ENCODE data around the gene ERP27. TPM values are rescaled to one million over a fixed set of nuclear protein-coding genes. Genes with fewer than 3 reads are reported as not detected.

Gene ERP27
- total RNA-seq, 3 donors from 2014 or later = 0.96 to 8.5 (median 7.8) TPM

DNA sequence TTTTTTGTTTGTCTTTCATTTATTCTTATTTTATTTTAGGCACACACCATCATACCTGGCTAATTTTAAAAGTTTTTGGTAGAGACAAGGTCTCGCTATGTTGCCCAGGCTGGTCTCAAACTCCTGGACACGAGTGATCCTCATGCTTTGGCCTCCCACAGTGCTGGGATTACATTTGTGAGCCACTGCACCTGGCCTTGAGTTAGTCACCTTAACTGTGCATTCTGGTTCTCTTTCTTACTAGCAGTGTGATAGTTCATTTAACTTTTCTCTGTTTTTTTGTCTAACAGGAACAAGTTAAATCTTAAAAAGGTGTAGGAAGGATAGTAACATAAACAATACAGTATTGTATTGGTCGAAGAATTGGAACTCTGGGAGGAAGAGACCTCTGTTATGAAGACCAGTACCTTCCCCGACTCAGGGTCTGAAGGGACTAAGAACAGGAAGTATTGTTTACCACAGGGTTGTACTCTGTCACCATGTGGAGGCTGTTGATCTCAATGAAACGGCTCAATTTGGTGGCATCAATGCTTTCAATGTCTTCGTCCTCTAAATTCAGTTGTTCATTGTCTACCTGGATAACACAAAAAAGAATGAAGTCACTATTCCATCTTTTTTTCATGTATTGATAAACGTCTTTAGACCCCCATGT, 17.7 kb downstream of the ERP27 start:
- DNase-seq (ENCODE audit: low spot score in 2 of 2) = no peak
- Histone ChIP-seq H3K27ac (no peak overlapping the region), H3K4me1 (no peaks in the 10 kb centered on the region), H3K27me3 (no peaks in the 10 kb centered on the region), H3K9me3 (no peaks in the 10 kb centered on the region), H3K4me3 (no peak overlapping the region), H3K36me3 (no peaks in the 10 kb centered on the region)
- intact Hi-C loops (cut with DNase I; ENCODE audit: low total_unique reads) = no loop called here
- TF ChIP-seq POLR2AphosphoS5 (IDR thresholded peaks at IDR 0.05) = no peak
- no peak for TF ChIP-seq POLR2A (IDR thresholded peaks at IDR 0.05)
- TF ChIP-seq, protein P1, sequence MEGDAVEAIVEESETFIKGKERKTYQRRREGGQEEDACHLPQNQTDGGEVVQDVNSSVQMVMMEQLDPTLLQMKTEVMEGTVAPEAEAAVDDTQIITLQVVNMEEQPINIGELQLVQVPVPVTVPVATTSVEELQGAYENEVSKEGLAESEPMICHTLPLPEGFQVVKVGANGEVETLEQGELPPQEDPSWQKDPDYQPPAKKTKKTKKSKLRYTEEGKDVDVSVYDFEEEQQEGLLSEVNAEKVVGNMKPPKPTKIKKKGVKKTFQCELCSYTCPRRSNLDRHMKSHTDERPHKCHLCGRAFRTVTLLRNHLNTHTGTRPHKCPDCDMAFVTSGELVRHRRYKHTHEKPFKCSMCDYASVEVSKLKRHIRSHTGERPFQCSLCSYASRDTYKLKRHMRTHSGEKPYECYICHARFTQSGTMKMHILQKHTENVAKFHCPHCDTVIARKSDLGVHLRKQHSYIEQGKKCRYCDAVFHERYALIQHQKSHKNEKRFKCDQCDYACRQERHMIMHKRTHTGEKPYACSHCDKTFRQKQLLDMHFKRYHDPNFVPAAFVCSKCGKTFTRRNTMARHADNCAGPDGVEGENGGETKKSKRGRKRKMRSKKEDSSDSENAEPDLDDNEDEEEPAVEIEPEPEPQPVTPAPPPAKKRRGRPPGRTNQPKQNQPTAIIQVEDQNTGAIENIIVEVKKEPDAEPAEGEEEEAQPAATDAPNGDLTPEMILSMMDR (IDR thresholded peaks at IDR 0.05) = no peak

DNA sequence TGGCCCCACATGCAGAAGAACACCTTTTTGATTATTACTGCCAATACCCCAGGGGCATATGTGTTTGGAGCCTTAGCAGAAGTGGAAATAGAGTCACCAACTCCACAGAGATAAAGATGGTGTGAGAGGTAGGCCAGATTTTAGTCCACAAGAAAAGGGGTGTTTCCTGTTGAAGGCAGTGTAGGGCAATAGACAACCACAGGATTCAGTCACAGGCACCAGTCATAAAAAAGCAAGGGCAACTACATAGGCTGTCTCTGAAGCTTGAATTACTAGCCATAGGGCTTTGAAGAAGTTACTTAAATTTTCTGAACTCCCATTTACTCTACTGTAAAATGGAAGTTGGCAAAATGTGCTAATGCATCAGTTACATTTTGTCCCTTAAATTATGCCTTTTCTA, 18.9 kb downstream of the ERP27 start:
- Histone ChIP-seq H3K4me1 (no peaks in the 10 kb centered on the region), H3K27ac (no peak overlapping the region), H3K27me3 (no peaks in the 10 kb centered on the region), H3K36me3 (no peaks in the 10 kb centered on the region), H3K4me3 (no peak overlapping the region), H3K9me3 (no peaks in the 10 kb centered on the region)
- no peak for DNase-seq (ENCODE audit: low spot score in 2 of 2)
- TF ChIP-seq, protein P1 (IDR thresholded peaks at IDR 0.05) = no peak
- TF ChIP-seq POLR2AphosphoS5 (IDR thresholded peaks at IDR 0.05) = no peak
- TF ChIP-seq POLR2A (IDR thresholded peaks at IDR 0.05) = no peak
- intact Hi-C loops (cut with DNase I; ENCODE audit: low total_unique reads) = no loop called here

DNA sequence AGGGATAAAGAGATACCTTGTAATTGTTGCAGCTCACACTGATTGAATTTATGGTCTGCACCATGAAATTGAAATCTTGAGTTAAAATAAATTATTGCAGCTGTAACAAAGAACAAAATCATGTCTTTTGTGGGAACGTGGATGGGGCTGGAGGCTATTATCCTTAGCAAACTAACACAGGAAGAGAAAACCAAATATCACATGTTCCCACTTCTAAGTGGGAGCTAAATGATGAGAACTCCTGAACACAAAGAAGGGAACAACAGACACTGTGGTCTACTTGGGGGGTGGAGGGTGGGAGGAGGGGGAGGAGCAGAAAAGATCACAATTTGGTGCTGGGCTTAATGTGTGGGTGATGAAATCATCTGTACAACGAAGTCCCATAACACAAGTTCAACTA, 22.6 kb downstream of the ERP27 start:
- no peaks in the 10 kb centered on the region for H3K9me3 ChIP-seq
- peak overlapping the region; percentile 57 to 88 for H3K27ac ChIP-seq
- H3K4me1 ChIP-seq = no peaks in the 10 kb centered on the region
- no peak for TF ChIP-seq POLR2AphosphoS5 (IDR thresholded peaks at IDR 0.05)
- no peak for TF ChIP-seq POLR2A (IDR thresholded peaks at IDR 0.05)
- TF ChIP-seq, protein P1 (IDR thresholded peaks at IDR 0.05) = no peak
- H3K4me3 ChIP-seq = no peak overlapping the region
- intact Hi-C loops (cut with DNase I; ENCODE audit: low total_unique reads) = no loop called here
- H3K36me3 ChIP-seq = no peaks in the 10 kb centered on the region
- no peaks in the 10 kb centered on the region for H3K27me3 ChIP-seq
- DNase-seq (ENCODE audit: low spot score in 2 of 2) = no peak

DNA sequence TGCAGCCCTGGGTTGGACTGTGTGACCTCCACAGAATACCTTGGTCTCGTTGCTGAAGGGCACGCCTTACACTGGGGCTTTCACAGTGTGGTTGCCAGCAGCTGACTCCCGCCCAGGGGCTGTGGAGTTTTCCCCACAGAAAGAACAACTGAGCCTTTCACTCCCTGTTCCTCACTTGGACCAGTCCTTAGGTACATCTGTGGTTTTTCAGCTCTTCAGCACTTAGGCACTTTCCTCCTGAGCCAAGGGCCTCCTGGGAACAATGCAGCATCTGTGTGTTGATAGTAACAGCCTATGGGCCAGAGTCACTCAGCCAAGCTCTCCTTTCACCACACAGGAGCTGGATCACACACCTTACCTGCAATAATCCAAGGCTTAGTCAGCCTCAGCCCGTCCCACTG, 25.0 kb downstream of the ERP27 start:
- peak overlapping the region; percentile 82 to 88 for H3K27ac ChIP-seq
- DNase-seq (ENCODE audit: low spot score in 2 of 2) = peak; percentile 66 to 92
- no peaks in the 10 kb centered on the region for H3K4me1 ChIP-seq

DNA sequence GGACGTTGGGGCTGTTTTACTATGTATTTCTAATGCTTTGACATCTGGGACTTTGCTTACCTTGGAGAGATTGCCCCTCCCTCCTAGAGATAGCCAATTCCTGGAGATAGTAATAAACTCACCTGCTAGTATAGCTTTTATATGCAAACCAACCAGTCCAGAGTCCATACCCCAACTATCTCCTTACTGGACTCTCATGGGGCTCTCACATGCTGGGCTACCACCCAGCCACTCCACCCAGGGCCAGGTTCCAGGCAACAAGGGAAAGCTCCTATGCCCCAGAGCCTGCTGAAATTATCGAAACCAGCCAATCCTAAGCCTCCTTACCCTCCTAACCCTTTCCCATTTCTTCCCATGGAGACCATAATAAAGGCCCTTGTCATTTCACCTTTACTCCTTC, 27.2 kb downstream of the ERP27 start:
- DNase-seq (ENCODE audit: low spot score in 2 of 2) = no peak
- H3K27ac ChIP-seq = peak overlapping the region; percentile 53 to 88
- no peaks in the 10 kb centered on the region for H3K9me3 ChIP-seq
- intact Hi-C loops (cut with DNase I; ENCODE audit: low total_unique reads) = no loop called here
- H3K4me1 ChIP-seq = no peaks in the 10 kb centered on the region
- no peak for TF ChIP-seq POLR2A (IDR thresholded peaks at IDR 0.05)
- TF ChIP-seq POLR2AphosphoS5 (IDR thresholded peaks at IDR 0.05) = no peak
- TF ChIP-seq, protein P1 (IDR thresholded peaks at IDR 0.05) = no peak
- no peaks in the 10 kb centered on the region for H3K36me3 ChIP-seq
- H3K4me3 ChIP-seq = no peak overlapping the region
- no peaks in the 10 kb centered on the region for H3K27me3 ChIP-seq

More for the DNA sequence above, 25.0 kb downstream of the ERP27 start:
- H3K27me3 ChIP-seq = no peaks in the 10 kb centered on the region
- intact Hi-C loops (cut with DNase I; ENCODE audit: low total_unique reads) = no loop called here
- no peak overlapping the region for H3K4me3 ChIP-seq
- H3K9me3 ChIP-seq = no peaks in the 10 kb centered on the region
- TF ChIP-seq POLR2AphosphoS5 (IDR thresholded peaks at IDR 0.05) = peak in 1 of 3 donors; percentile 68
- TF ChIP-seq, protein P1 (IDR thresholded peaks at IDR 0.05) = no peak
- no peaks in the 10 kb centered on the region for H3K36me3 ChIP-seq
